Islet precursor cell (in vitro differentiated cells): Measurements from ENCODE around the gene DISP2.
A peak's percentile ranks its signal among the peaks of the same experiment; 100 is the strongest.

Source experiments
- DNase-seq: peaks from one replicate; pipeline ENCODE4 v3.0.0-alpha.2; 2018

The DISP2 gene

GRCh38 chr15:40357723-40358470 lies at the start of gene DISP2:
DISP2 (plus strand) TSS chr15:40358219; CDS start chr15:40358322, 103 bp downstream.
- DNase-seq: peak; percentile 94

- no peak for DNase-seq
Measured at GRCh38 chr15:40309344-40309862, 48.6 kb upstream of the DISP2 start.

- DNase-seq: peak; percentile 84
Measured at GRCh38 chr15:40310001-40310959, 47.7 kb upstream of the DISP2 start.

GRCh38 chr15:40310993-40311392 lies 47.0 kb upstream of the DISP2 start:
- DNase-seq: no peak

- DNase-seq: no peak
Measured at GRCh38 chr15:40312370-40313158, 45.5 kb upstream of the DISP2 start.

GRCh38 chr15:40313531-40314398 lies 44.3 kb upstream of the DISP2 start:
- no peak for DNase-seq

GRCh38 chr15:40314723-40315276 lies 43.2 kb upstream of the DISP2 start:
- DNase-seq: no peak

GRCh38 chr15:40316931-40317330 lies 41.1 kb upstream of the DISP2 start:
- DNase-seq: no peak

- no peak for DNase-seq
Measured at GRCh38 chr15:40317580-40317979, 40.4 kb upstream of the DISP2 start.

GRCh38 chr15:40320409-40320808 lies 37.6 kb upstream of the DISP2 start:
- DNase-seq: no peak

GRCh38 chr15:40320931-40321371 lies 37.1 kb upstream of the DISP2 start:
- no peak for DNase-seq

GRCh38 chr15:40322531-40323238 lies 35.3 kb upstream of the DISP2 start:
- DNase-seq: peak; percentile 50

GRCh38 chr15:40323239-40323952 lies 34.6 kb upstream of the DISP2 start, which contains the start of gene INAFM2:
INAFM2 (plus strand) TSS chr15:40323692; CDS start chr15:40324056, 364 bp downstream.
- DNase-seq: peak; percentile 97

- DNase-seq: no peak
Measured at GRCh38 chr15:40323953-40324937, 33.8 kb upstream of the DISP2 start.

- DNase-seq: no peak
Measured at GRCh38 chr15:40325188-40325587, 32.8 kb upstream of the DISP2 start.

- DNase-seq: no peak
Measured at GRCh38 chr15:40325700-40326099, 32.3 kb upstream of the DISP2 start.

- DNase-seq: no peak
Measured at GRCh38 chr15:40327457-40327856, 30.6 kb upstream of the DISP2 start.

- DNase-seq: no peak
Measured at GRCh38 chr15:40328176-40328575, 29.8 kb upstream of the DISP2 start.

GRCh38 chr15:40328751-40329150 lies 29.3 kb upstream of the DISP2 start:
- no peak for DNase-seq
